ENCODE data around the gene CD44.

DNA sequence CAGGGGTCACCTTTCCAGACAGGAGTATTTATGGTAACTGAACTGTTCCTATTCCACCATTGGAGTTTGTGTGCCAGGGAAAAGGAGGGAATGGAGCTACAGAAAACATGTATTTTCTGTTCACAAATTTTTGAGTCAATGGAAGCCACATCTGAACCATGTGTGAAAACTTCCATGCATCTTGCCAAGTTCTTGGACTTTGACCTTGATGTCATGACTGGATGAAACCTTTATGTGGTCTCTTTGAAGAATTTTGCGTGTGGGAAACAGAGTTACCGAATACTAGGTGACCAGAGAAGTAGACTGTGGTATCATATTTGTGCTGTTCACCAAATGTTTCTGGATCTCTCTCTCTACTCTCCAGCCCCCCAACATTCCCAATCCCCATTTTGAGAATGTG lies 104.8 kb downstream of the CD44 start:
- TF ChIP-seq CTCF (IDR thresholded peaks at IDR 0.05; ENCODE audit: poor library complexity, severe bottlenecking) = no peak
- TF ChIP-seq, protein P1, sequence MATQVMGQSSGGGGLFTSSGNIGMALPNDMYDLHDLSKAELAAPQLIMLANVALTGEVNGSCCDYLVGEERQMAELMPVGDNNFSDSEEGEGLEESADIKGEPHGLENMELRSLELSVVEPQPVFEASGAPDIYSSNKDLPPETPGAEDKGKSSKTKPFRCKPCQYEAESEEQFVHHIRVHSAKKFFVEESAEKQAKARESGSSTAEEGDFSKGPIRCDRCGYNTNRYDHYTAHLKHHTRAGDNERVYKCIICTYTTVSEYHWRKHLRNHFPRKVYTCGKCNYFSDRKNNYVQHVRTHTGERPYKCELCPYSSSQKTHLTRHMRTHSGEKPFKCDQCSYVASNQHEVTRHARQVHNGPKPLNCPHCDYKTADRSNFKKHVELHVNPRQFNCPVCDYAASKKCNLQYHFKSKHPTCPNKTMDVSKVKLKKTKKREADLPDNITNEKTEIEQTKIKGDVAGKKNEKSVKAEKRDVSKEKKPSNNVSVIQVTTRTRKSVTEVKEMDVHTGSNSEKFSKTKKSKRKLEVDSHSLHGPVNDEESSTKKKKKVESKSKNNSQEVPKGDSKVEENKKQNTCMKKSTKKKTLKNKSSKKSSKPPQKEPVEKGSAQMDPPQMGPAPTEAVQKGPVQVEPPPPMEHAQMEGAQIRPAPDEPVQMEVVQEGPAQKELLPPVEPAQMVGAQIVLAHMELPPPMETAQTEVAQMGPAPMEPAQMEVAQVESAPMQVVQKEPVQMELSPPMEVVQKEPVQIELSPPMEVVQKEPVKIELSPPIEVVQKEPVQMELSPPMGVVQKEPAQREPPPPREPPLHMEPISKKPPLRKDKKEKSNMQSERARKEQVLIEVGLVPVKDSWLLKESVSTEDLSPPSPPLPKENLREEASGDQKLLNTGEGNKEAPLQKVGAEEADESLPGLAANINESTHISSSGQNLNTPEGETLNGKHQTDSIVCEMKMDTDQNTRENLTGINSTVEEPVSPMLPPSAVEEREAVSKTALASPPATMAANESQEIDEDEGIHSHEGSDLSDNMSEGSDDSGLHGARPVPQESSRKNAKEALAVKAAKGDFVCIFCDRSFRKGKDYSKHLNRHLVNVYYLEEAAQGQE (IDR thresholded peaks at IDR 0.05; ENCODE audit: borderline replicate concordance) = no peak
- no peak for TF ChIP-seq POLR2AphosphoS5 (IDR thresholded peaks at IDR 0.05)
- no peak for TF ChIP-seq EZH2 (IDR thresholded peaks at IDR 0.05; ENCODE audit: borderline replicate concordance, insufficient read depth, low read length, poor library complexity, severe bottlenecking)
- TF ChIP-seq RAD21 (conservative IDR thresholded peaks at IDR 0.05) = no peak
- TF ChIP-seq EP300 (conservative IDR thresholded peaks at IDR 0.05; ENCODE audit: poor library complexity, severe bottlenecking) = no peak
- TF ChIP-seq TAF1 (IDR thresholded peaks at IDR 0.05; ENCODE audit: low read depth) = no peak
- TF ChIP-seq SMC3 (conservative IDR thresholded peaks at IDR 0.05; ENCODE audit: poor library complexity) = no peak
- no peak for TF ChIP-seq MXI1 (conservative IDR thresholded peaks at IDR 0.05; ENCODE audit: poor library complexity, severe bottlenecking)
